AG09319 (cell line): ENCODE data around the gene CLEC4M.
"Not testable (repeated sequence)": the region's sequence is repeated elsewhere in the genome, so short reads cannot be mapped to it uniquely, and the experiment has no call there.

Source experiments
- DNase-seq: peaks from one replicate; pipeline ENCODE4 v3.0.0-alpha.2; 2010; ENCODE audit warnings: low read depth; ENCODE audit errors: extremely low read depth
- CTCF ChIP-seq: IDR thresholded peaks from 2 replicates; pipeline ENCODE4 v1.5.1; 2011; ENCODE audit warnings: low read depth, mild to moderate bottlenecking, inconsistent platforms, low read length, moderate library complexity

CLEC4M gene

GRCh38 chr19:7811989-7812388, 48.9 kb downstream of the CLEC4M start:
- no peak for TF ChIP-seq CTCF
- DNase-seq, result no peak

GRCh38 chr19:7815325-7815724, 52.3 kb downstream of the CLEC4M start:
- TF ChIP-seq CTCF, result no peak
- no peak for DNase-seq

GRCh38 chr19:7816040-7816439, 53.0 kb downstream of the CLEC4M start:
- DNase-seq, result not testable (repeated sequence)

- TF ChIP-seq CTCF, result no peak
- no peak for DNase-seq
Measured at GRCh38 chr19:7817801-7818200, 54.8 kb downstream of the CLEC4M start.

GRCh38 chr19:7818806-7819205, 55.8 kb downstream of the CLEC4M start:
- no peak for DNase-seq
- no peak for TF ChIP-seq CTCF
